SK-N-MC (cell line): Measurements from ENCODE around the gene RALGAPB.
"Not testable (repeated sequence)": the region's sequence is repeated elsewhere in the genome, so short reads cannot be mapped to it uniquely, and the experiment has no call there.

Experiments used
- DNase-seq: peaks from one replicate; pipeline ENCODE4 v3.0.0-alpha.2; 2011; ENCODE audit warnings: low read depth, low spot score
- H3K27ac ChIP-seq: fragments of 200-600 bp; sonication (generic); 2 replicates; pipeline ENCODE4 v1.5.1; 2016; ENCODE audit warnings: mixed run types
- H3K36me3 ChIP-seq: fragments of 200-600 bp; sonication (generic); 2 replicates; pipeline ENCODE4 v1.6.1; 2017; ENCODE audit warnings: antibody characterized with exemption, low read length, mixed read lengths; ENCODE audit not compliant: insufficient read depth
- H3K4me3 ChIP-seq: fragments of 200-600 bp; sonication (generic); 2 replicates; pipeline ENCODE4 v1.5.1; 2016
- H3K9ac ChIP-seq: fragments of 200-600 bp; sonication (generic); 2 replicates; pipeline ENCODE4 v1.8.0; 2017; ENCODE audit warnings: mixed run types, mixed read lengths; ENCODE audit not compliant: insufficient read length
- H3K9me3 ChIP-seq: fragments of 200-600 bp; sonication (generic); 2 replicates; pipeline ENCODE4 v1.6.1; 2017; ENCODE audit warnings: low read depth, mild to moderate bottlenecking, antibody characterized with exemption, low read length, moderate library complexity, mixed read lengths
- EZH2 ChIP-seq: fragments of 200-600 bp; sonication (generic); IDR thresholded peaks from one replicate; pipeline ENCODE4 v1.6.1; 2017; ENCODE audit warnings: antibody characterized with exemption
- FOXP2 ChIP-seq: optimal IDR thresholded peaks from 2 replicates; pipeline ENCODE3; 2011; ENCODE audit warnings: mild to moderate bottlenecking, moderate library complexity; ENCODE audit not compliant: insufficient read depth; ENCODE audit errors: extremely low read length, control extremely low read depth
- POLR2AphosphoS5 ChIP-seq: IDR thresholded peaks from 2 replicates; pipeline ENCODE4 v1.6.1; 2012; ENCODE audit warnings: mild to moderate bottlenecking, low read depth, low read length, borderline replicate concordance

Gene RALGAPB

DNA sequence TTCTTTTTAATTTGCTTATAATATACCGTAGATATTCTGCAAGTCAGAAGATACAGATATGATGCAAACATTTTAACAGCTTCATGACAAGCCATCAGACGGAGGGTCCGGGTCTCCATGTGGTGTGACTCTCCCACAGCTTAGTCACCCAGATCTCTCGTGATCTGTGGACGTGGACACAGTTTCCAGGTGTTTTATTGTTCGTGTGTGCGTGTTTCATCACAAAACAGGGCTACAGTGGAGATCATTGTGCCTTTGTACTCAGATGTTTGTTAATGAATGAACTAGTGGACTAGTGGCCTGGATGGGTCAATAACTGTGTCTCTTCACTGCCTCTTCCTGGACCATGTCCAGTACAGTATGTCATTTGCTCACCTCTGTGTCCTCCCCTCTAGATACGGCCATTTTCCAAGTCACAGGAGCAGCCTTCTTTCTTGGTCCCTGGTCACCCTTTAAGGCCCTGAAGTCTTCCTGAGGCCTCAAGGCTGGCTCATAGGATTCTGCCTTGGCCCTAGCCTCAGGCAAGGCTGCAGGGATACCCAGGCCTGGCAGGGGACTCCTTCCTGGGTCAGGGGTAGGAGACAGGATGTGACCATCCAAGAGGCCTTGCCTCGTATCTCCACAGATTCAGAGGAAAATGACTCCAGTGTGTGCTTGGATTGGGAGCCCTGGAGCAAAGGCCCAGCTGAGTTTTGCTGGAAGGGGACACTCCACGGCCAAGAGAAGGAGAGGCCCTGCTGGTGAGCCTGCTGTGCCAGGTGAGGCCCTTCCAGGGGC lies 112.9 kb downstream of the RALGAPB start:
- H3K9me3 ChIP-seq, result no peaks in the 10 kb centered on the region
- H3K36me3 ChIP-seq, result no peaks in the 10 kb centered on the region
- TF ChIP-seq EZH2 (no peak), POLR2AphosphoS5 (no peak), FOXP2 (no peak)
- H3K27ac ChIP-seq, result no peak overlapping the region
- no peak overlapping the region for H3K4me3 ChIP-seq
- no peak for DNase-seq
- H3K9ac ChIP-seq, result no peak overlapping the region

- TF ChIP-seq EZH2, result no peak
- TF ChIP-seq FOXP2, result no peak
- TF ChIP-seq POLR2AphosphoS5, result no peak
- H3K9me3 ChIP-seq, result no peaks in the 10 kb centered on the region
- no peaks in the 10 kb centered on the region for H3K36me3 ChIP-seq
- H3K27ac ChIP-seq, result no peak overlapping the region
- H3K9ac ChIP-seq, result no peak overlapping the region
- no peak for DNase-seq
- H3K4me3 ChIP-seq, result no peak overlapping the region
Observed at GRCh38 chr20:38586181-38586525, 113.5 kb downstream of the RALGAPB start.

DNA sequence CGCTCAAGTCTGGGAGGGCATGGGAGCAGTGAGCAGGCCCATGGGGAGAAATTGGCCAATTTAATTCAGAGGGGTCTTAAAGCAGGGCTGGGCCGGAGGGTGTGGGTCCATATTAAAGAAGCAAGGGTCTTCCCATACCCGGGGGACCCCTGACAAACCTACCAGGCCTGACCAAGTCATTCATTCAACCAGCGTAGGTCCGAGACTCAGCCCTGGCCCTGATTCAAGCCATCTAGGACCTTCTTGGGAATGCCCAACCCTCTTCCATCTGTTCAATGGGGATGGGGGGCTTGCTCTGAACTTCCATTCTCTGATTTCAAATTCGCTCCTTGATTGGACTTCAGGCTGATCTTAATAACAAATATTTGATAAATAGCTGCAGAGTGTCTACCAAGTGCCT lies 115.7 kb downstream of the RALGAPB start:
- no peak overlapping the region for H3K4me3 ChIP-seq
- TF ChIP-seq EZH2 (no peak), POLR2AphosphoS5 (no peak), FOXP2 (no peak)
- H3K36me3 ChIP-seq, result no peaks in the 10 kb centered on the region
- H3K9me3 ChIP-seq, result no peaks in the 10 kb centered on the region
- no peak overlapping the region for H3K9ac ChIP-seq
- H3K27ac ChIP-seq, result no peak overlapping the region
- DNase-seq, result no peak

GRCh38 chr20:38589351-38589750 lies 116.7 kb downstream of the RALGAPB start:
- H3K36me3 ChIP-seq, result no peaks in the 10 kb centered on the region

DNA sequence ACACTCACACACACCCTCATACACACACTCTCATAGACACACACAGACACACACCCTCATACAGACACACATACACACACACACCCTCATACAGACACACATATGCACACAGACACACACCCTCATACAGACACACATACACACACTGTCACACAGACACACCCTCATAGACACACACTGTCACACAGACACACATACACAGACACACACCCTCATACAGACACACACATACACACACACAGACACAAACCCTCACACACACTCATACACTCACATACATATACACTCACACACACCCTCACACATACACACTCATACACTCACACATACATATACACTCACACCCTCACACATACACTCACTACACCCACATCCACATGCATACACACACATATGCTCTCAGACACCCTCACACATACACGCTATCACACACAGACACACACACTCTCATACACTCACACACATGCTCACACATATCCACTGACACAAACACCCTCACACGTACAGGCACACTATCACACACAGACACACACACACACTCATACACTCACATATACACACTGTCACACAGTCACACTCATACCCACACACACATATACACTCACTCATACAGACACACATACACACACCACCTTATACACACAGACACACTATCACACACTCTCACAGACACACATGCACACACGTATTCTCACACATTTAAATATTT lies 117.5 kb downstream of the RALGAPB start:
- Histone ChIP-seq H3K36me3 (no peaks in the 10 kb centered on the region), H3K9me3 (no peaks in the 10 kb centered on the region), H3K27ac (no peak overlapping the region), H3K9ac (no peak overlapping the region), H3K4me3 (no peak overlapping the region)
- TF ChIP-seq FOXP2 (no peak), EZH2 (no peak), POLR2AphosphoS5 (no peak)
- no peak for DNase-seq

More at GRCh38 chr20:38589351-38589750, 116.7 kb downstream of the RALGAPB start:
- H3K9ac ChIP-seq, result no peak overlapping the region
- H3K4me3 ChIP-seq, result no peak overlapping the region
- no peak overlapping the region for H3K27ac ChIP-seq
- DNase-seq, result no peak
- no peaks in the 10 kb centered on the region for H3K9me3 ChIP-seq
- TF ChIP-seq FOXP2 (no peak), POLR2AphosphoS5 (no peak), EZH2 (no peak)

DNA sequence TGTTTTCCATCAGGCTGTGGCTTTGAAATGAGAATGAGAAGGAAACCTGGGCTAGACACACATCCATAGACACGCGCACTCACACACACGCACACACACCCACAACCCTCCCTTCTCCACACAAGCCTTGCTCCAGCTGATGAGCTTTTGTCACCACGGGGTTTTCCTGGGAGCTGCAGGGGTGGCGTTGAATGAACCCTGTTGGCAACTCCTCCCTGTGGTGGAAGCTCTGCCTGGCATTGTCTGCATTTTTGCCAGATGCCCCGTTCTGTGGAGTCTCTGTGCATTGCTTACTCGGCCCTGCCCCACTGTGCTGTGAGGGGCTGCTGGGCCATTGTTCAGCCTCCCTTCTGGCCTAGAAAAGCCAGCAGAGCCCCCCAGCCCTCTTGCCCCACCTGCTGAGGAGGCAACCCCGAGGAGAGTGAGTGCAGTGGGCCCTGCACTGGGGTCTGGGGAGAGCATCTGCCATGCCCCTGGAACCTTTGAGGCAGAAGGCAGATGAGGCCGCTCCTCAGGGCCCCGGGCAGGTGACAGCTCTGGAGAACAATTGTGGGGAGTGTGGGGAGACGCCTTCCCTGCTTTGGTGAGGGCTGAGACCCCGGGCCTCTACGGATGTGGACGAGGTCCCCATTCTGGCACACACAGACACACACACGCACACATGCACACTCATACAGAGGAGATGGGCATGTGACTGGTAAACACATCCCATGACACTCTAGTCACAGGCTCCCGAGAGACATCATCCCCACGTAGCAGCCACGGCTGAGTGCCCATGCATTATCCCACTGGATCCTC lies 118.2 kb downstream of the RALGAPB start:
- Histone ChIP-seq H3K9ac (no peak overlapping the region), H3K36me3 (no peaks in the 10 kb centered on the region), H3K27ac (no peak overlapping the region), H3K4me3 (no peak overlapping the region), H3K9me3 (no peaks in the 10 kb centered on the region)
- no peak for DNase-seq
- TF ChIP-seq EZH2 (no peak), FOXP2 (no peak), POLR2AphosphoS5 (no peak)

DNA sequence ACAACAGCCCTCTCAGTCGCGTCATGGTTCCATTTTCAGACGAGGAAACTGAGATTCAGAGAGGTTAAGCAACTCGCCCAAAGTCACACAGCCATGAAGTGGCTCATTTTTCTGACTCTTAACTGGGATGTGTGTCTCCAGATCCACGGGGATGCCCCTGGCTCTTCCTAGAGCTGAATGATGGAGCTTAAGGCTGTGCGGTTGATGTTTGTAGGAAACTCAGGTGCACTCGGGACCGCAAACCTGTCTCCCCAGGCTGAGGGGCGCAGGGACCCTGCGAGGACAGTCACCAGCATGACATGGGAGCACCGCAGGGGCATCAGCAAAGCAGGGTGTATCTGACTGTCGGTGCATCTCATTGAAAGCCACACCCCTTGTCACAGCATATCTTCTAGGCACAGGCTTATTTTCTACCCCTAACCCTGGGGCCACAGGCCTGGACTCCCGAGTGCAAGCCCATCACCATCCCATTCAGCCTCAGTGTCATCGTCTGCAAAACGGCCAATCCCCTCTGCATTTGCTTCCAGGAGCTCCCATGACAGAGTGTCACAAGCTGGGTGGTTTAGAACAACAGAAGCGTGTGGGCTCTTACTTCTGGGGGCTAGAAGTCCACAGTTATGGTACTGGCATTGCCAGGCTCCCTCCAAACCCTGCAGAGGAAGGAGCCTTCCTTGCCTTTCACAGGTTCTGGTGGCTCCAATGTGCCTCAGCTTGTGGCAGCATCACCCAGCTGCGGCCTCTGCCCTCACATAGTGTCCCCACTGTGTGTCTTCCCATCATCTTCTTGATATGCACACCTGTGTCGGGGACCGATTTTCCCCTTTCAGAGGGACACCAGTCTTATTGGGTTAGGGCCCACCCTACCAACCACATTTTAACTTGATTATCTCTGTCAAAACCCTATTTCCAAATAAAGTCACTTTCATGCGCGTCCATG lies 119.1 kb downstream of the RALGAPB start:
- no peak for TF ChIP-seq FOXP2
- no peak for TF ChIP-seq EZH2
- TF ChIP-seq POLR2AphosphoS5, result no peak
- no peak overlapping the region for H3K9ac ChIP-seq
- H3K27ac ChIP-seq, result no peak overlapping the region

GRCh38 chr20:38592411-38592790 lies 119.8 kb downstream of the RALGAPB start:
- H3K36me3 ChIP-seq, H3K9ac ChIP-seq, DNase-seq, H3K4me3 ChIP-seq, H3K9me3 ChIP-seq, H3K27ac ChIP-seq: not testable (repeated sequence)

More for the DNA sequence above, 119.1 kb downstream of the RALGAPB start:
- Histone ChIP-seq H3K4me3 (no peak overlapping the region), H3K36me3 (no peaks in the 10 kb centered on the region), H3K9me3 (no peaks in the 10 kb centered on the region)
- no peak for DNase-seq

GRCh38 chr20:38594281-38594680 lies 121.6 kb downstream of the RALGAPB start:
- not testable (repeated sequence) for H3K9ac ChIP-seq, H3K27ac ChIP-seq, H3K9me3 ChIP-seq, DNase-seq, H3K4me3 ChIP-seq, H3K36me3 ChIP-seq

GRCh38 chr20:38595886-38596285 lies 123.2 kb downstream of the RALGAPB start:
- not testable (repeated sequence) for DNase-seq, H3K9me3 ChIP-seq, H3K27ac ChIP-seq, H3K4me3 ChIP-seq, H3K9ac ChIP-seq, H3K36me3 ChIP-seq
